Activated T-cell treated with anti-CD3 and anti-CD28 coated beads for 24 hours (primary cell): ENCODE data around the gene CDKN2AIPNL.
"Not testable (repeated sequence)": the region's sequence is repeated elsewhere in the genome, so short reads cannot be mapped to it uniquely, and the experiment has no call there.

Source experiments
- DNase-seq: peaks from one replicate; pipeline ENCODE4 v3.0.0-alpha.2; 2020; ENCODE audit warnings: low read depth

The CDKN2AIPNL gene

DNA sequence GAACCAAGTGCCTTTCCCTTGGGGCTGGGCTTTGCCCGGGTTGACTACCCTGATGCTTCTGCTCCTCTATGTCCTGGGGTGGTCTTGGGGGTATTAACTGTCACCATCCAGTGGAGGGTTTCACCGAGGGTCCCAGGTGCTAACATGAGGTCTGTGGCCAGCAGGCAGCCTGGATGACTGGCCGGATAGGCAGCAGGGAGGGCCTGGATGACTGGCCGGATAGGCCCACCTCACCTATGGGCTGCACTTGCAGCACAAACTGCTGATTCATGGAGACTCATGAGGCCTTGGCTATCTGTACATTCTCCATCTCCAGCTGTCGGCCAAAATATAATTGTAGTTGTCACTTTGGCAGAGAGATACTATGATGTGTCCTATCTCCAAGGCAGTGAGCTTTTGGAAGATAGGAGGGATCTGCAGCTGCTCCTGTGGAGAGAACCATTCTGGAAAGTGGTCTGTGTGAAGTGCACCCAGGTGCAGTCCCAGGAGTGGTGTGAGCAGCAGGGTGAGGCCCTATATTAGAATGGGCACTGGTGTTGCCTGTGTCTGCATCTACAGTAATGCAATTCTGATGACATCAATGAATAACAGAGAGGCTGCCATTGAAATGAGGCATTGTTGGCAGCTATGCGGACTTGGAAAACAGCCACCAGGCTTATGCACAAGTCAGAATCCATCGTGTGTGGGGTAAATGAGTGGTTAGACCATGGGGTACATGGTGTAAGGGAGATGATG, 26.3 kb upstream of the CDKN2AIPNL start:
- DNase-seq = no peak

DNA sequence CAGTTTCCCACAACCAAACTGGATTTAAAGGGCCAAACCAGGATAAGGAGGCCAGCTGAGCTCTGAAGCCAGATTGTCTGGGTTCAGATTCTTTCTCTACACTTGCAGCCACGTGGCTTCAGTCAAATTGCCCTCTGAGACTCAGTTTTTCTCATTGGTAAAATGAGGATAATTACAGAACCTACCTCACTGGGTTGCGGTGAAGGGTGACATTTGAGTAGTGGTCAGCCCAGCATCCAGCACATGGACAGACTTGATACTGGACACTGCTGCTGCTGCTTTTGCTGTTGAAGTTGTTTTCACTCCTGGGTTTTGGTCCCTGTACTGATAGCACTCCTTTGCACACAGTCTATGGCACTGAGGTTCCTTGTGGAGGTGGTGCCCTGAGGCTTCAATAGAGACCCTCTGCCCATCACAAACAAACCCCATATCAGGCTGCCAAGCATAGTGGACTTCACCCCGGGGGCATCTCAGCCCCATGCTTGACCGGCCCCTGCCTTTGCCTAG, 25.7 kb upstream of the CDKN2AIPNL start:
- no peak for DNase-seq

GRCh38 chr5:134436523-134437339, 25.1 kb upstream of the CDKN2AIPNL start:
- peak; percentile 20 for DNase-seq

- no peak for DNase-seq
Measured at GRCh38 chr5:134435560-134435959, 23.9 kb upstream of the CDKN2AIPNL start.

DNA sequence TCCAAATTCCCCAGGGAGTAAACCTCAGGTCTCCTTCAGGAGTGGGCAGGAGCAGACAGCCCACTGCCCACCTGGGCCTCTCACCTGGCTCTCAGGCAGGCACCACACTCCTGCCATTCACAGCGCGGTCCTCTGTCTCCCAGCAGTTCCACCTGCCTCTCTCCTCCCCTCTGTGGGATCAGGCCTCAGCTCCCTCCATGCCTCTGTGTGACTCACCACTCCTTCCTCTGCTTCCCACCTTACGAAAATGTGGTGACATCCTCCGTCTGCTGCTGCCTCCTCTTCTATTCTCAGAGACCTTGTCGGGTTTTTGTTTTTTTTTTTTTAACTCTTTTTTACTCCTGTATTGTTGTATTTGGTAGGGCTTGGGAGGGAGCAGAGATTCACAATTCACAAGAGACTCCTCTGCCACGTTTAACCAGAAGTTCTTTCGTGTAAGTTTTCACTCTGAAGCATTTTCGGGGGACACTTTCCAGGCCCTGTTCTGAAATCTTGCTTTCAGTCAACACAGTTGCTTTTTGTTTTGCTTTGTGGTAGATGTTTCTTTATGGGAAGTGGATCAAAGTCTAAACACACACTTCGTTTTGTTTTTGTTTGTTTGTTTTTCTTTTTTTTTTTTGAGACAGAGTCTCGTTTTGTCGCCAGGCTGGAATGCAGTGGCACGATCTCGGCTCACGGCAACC, 21.1 kb upstream of the CDKN2AIPNL start:
- DNase-seq = no peak

DNA sequence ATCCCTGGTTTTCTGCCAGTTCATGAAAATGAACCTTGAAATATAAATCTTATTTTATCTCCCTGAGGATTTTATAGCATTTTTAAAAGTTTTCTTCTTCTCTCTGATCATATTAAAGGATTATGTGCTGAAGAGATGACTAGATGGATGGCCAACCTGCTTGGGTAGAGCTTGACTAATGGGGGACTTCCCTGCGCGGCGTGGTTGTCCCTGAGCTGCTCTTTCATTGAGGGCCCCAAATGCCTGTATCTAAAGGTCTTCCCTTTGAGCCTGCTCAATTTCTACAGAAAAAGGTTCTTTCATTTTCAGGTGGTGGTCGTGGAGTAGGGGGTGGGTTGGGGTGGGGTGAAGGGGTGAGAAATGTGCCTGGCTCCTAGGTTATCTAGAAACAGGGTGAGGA, 20.5 kb upstream of the CDKN2AIPNL start:
- DNase-seq = no peak

DNA sequence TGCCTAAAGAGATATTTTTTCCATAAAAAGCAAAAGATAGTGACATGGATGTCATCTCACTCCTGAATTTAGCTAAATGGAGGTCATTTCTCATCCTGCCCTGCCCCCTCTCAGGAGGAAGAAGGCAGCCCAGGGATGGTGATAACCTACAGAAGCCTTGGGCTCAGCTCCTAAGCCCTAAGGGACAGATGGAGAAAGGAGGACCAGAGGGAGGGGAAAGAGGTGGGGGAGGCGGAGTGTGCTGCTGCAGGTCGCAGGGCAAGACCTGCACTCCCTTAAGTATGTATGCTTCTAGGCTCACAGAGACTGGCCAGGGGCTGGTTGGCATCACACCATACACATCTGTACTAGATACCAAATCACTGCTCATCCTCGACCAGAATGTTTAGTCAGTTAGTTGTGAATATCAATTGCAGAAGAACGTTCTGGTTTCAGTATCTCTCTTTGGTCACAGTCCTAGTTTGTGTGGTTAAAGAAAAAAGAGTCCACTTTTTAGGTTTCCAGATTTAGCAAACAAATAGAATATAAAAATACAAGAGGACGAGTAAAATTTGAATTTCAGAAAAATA, 18.4 kb upstream of the CDKN2AIPNL start:
- no peak for DNase-seq

GRCh38 chr5:134427540-134428041, 15.9 kb upstream of the CDKN2AIPNL start:
- DNase-seq = no peak

DNA sequence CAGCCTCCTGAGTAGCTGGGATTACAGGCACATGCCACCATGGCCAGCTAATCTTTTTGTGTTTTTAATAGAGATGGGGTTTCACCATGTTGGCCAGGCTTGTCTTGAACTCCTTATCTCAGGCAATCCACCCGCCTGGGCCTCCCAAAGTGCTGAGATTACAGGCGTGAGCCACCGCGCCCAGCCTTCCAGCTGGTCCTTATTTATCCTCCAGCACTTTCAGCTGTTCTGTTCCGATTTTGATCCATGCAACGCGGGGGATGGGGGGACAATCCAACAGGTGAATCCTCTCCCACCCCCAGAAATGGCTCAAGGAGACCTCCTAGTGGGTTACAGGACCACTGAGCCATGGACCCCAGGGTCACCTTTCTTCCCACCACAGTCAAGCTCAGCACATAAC, 14.7 kb upstream of the CDKN2AIPNL start:
- DNase-seq = no peak

- no peak for DNase-seq
Measured at GRCh38 chr5:134423376-134423775, 11.7 kb upstream of the CDKN2AIPNL start.

DNA sequence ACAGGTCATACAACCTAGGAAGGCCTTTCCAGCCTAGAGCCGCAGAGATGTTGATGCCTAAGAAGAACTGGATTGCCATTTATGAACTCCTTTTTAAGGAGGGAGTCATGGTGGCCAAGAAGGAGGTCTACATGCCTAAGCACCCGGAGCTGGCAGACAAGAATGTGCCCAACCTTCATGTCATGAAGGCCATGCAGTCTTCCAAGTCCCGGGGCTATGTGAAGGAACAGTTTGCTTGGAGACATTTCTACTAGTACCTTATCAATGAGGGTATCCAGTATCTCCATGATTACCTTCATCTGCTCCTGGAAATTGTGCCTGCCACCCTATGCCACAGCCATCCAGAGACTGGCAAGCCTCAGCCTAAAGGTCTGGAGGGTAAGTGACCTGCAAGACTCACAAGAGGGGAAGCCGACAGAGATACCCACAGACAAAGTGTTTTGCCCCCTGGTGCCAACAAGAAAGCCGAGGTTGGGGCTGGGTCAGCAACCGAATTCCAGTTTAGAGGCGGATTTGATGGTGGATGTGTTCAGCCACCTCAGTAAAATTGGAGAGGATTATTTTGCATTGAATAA, 11.2 kb upstream of the CDKN2AIPNL start:
- DNase-seq = no peak

DNA sequence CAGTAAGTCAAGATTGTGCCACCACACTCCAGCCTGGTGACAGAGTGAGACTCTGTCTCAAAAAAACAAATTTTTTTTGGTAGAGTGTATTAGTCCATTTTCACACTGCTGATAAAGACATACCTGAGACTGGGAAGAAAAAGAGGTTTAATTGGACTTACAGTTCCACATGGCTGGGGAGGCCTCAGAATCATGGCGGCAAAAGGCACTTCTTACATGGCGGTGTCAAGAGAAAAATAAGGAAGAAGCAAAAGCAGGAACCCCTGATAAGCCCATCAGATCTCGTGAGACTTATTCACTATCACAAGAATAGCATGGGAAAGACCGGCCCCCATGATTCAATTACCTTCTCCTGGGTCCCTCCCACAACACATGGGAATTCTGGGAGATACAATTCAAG, 9.4 kb upstream of the CDKN2AIPNL start:
- DNase-seq = not testable (repeated sequence)

- DNase-seq = no peak
Measured at GRCh38 chr5:134420343-134420742, 8.7 kb upstream of the CDKN2AIPNL start.

DNA sequence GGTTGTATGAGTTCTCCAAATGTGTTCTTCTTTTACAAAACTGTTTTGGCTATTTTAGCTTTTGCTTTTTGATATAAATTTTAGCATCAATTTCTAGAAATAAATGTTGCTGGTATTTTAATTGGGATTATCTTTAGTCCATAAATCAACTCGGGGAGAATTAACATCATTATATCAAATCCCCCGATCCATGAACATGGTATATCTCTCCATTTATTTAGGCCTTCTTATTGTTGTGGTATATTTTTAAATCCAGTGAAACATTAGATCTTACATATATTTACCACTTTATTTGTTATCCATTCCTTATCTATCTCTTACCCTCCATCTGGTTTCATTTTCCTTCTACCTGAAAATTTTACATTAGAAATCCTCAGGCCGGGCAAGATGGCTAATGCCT, 7.3 kb upstream of the CDKN2AIPNL start:
- DNase-seq = no peak

- DNase-seq = no peak
Measured at GRCh38 chr5:134417707-134418106, 6.0 kb upstream of the CDKN2AIPNL start.

GRCh38 chr5:134413046-134413445, 1.4 kb upstream of the CDKN2AIPNL start:
- DNase-seq = no peak

DNA sequence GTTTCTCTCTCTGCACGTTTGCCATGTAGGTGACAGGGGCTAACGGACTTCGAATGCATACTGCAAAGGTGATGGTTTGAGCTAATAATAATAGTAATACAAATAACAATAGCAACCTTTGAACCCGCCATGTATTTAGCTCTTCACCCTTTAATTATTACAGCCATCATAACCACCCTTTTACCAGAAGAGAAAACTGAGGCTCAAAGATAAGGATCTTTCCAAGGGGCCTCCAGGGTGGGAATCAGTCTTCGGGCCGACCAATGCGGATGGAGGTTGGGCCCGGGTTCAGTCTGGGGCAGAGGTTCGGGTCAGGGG, 494 bp downstream of the CDKN2AIPNL start:
- no peak for DNase-seq

- DNase-seq = no peak
Measured at GRCh38 chr5:134410822-134411221, 859 bp downstream of the CDKN2AIPNL start.

DNA sequence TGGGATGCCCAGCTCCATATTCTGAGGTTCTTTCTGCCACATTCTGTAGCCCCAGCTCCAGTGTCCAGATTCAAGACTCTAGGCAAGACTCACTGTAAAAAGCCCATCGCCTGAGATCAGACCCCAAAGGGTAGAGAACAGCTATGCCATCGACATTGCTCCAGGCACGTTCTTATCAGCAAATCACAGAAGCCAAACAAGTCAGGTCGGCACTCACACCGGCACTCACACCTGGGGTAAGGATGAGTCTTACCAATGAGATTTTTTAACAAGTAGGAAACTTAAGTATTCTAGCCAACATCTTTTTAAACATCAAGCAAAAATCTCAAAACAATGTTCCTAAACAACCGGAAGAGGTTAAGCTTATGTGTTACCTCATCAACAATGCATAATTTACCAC, 2.4 kb downstream of the CDKN2AIPNL start:
- DNase-seq = no peak

DNA sequence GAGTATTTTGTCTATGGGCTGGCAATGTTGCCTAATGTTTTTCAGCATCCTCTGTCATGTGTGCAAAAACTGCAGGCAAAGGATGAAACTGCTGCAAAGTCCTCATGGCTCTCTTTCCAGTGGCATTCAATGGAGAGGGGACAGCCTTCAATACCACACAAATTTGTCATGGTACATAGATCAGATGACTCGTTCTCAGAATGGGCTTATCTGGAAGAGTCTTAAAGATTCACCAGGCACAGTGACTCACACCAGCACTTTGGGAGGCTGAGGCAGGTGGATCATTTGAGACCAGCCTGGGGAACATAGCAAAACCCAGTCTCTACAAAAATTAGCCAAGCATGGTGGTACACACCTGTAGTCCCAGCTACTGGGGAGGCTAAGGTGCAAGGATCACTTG, 5.3 kb downstream of the CDKN2AIPNL start:
- DNase-seq = no peak

DNA sequence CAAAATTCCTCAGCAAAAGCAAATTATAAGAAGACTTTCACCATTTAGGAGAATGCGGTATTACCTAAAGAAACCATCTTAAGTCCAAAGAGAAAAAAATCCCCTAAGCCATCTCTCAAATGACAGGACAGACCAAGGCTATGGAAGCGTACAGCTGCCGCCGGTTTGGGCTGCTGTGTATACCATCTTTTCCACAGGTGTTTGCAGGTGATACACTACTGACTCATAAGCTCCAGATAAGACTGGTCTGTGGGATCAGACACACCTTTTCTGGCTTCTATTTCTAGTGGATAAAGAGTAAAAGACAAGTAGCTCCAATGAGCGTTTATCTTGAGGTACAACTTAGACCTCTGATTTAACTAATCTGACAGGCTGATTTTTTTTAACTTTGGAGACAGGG, 7.7 kb downstream of the CDKN2AIPNL start:
- DNase-seq = no peak

GRCh38 chr5:134398609-134399155, 13.0 kb downstream of the CDKN2AIPNL start:
- DNase-seq = no peak
